ENCODE results near the gene GALNT10.

The GALNT10 gene

DNA sequence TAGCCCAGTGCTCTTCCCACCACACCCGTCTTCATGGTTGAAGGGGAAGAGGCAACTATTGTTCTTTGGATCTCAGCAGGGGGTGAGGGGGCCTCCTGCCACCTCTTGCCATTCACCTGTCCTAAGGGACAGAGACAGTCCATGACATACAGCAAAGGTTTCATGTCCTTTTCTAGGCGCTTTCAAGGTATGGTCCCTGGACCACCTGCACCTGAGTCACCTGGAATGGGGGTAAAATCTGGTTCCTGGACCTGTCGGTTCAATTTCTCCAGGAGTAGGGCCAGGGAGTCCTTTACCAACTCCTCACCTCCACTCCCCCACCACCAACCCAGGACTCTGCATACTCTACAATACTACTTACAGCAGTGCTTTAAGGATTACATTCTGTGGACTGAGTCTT lies 221.8 kb downstream of the GALNT10 start:
- no peak for DNase-seq

- DNase-seq, result no peak
Observed at GRCh38 chr5:154412925-154413324, 222.4 kb downstream of the GALNT10 start.

DNA sequence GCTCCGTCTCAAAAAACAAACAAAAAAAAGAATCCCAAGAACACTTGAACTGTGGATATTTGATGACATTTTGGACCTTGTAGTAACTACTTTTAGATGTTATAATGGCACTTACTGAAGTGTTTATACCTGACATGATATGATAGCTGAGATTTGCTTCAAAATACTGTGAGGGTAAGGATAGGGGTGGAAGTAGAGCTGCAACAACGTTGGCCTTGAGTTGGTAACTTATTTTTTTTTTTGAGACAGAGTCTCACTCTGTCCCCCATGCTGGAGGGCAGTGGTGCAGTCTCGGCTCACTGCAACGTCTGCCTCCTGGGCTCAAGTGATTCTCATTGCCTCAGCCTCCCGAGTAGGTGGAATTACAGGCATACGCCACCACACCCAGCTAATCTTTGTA lies 224.6 kb downstream of the GALNT10 start:
- no peak for DNase-seq

- no peak for DNase-seq
Observed at GRCh38 chr5:154418344-154418820, 227.8 kb downstream of the GALNT10 start.

DNA sequence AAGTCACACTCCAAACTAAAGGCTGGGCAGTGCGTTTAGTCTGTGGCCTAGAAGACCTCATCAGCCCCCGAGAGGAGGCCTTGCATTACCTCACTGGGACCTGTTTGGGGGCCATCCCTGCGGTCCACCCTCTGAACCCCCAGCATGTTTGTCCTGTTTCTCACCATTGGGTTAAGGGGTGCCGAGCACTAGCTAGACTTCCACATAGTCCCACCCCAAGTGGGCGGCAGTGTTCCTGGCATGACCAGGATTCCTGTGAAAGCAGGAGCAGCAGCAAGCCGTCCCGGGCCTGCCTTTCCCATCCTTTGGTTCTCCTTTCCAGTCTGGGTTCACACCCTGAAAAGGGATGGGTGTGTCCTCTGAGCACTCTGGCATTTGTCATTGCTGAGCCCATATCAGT lies 228.7 kb downstream of the GALNT10 start:
- no peak for DNase-seq

DNA sequence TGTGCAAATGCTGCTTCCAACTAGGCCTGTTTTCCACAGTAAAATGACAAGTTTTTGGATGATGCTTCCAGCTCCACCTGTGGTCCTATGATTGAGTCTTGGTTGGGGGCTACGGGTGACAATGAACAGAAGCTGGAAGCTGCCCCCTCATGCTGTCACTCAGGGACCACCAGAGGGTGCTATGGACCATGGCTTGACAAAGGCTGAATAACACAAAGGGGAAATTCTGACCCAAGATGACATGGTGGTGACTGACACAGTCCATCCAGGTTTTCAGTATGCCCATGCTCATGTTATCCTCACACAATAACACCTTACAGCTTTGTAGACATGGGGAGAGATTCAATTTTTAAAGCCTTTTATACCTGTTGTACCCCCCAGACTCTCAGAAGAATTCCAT lies 231.3 kb downstream of the GALNT10 start:
- peak; percentile 16 for DNase-seq

DNA sequence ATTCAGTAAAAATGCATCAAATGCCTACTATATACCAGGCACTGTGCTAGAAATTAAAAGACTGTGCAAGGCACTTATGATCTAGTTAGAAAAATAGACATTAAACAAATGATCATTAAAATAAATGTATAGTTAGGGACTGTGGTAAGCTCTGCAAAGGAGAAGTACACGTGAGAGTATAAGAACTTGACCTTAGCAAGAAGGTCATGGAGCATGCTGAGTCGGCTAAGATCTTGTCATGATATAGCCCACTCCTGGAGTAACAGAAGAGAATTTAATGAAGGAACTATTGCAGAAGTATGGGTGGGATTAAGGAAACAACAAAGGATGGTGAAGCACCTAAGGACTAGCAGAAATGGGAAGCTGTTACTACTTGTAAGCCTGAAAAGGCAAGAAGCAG lies 231.8 kb downstream of the GALNT10 start:
- no peak for DNase-seq

DNA sequence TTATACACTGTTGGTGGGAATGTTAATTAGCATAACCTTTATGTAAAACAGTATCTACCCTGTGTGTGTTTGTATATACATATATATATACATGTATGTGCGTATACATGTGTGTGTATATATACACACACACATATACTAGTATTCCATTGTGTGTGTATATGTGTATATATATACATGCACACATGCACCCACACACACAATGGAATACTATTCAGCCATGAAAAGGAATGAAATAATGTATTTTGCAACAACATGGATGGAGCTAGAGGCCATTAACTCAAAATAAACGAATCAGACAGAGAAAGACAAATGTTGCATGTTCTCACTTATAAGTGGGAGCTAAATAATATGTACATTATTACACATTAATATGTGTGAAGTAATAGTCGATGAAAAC lies 237.7 kb downstream of the GALNT10 start:
- DNase-seq, result no peak

DNA sequence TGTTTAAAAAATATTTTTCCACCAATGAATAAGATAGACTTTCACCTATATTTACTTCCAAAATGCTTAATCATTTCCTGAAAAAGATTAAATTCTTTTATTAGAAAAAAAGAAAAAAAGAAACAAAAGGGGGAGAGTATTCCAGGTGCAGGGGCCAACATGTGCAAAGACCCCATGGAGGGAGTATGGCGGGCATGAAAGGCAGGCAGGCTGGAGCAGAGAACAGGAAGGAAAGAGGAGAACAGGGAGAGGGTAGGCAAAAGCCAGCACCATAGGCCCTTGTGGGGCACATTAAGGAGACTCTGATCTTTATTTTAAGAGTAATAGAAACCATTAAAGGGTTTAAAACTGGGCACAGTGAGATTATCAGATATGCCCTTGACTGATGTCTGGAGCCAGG lies 238.8 kb downstream of the GALNT10 start:
- no peak for DNase-seq

GRCh38 chr5:154430466-154430865 lies 239.9 kb downstream of the GALNT10 start:
- no peak for DNase-seq

GRCh38 chr5:154430961-154431630 lies 240.6 kb downstream of the GALNT10 start:
- no peak for DNase-seq

- DNase-seq, result no peak
Observed at GRCh38 chr5:154435226-154435625, 244.7 kb downstream of the GALNT10 start.

DNA sequence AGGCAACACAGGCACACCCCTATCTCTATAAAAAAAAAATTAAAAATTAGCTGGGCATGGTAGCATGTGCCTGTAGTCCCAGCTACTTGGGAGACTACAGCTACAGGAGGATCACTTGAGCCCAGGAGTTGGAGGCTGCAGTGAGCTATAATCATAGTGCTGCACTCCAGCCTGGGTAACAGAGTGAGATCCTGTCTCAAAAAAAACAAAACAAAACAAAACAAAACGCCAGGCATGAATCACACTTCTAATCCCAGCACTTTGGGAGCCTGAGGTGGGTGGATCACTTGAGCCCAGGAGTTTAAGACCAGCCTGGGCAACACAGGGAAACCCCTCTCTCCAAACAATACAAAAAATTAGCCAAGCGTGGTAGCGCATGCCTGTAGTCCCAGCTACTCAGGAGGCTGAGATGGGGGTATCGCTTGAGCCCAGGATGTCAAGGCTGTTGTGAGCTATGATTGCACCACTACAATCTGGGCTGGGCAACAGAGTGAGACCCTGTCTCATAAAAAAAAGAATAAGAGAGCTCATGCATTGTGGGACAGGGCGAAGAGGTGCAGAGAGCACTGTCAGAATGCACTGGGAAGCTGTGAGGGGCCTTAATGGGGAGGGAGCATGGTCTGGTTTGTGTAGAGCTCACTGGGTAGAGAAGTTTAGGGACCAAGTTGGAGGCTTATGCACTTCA lies 246.9 kb downstream of the GALNT10 start:
- no peak for DNase-seq

- no peak for DNase-seq
Observed at GRCh38 chr5:154440540-154440939, 250.0 kb downstream of the GALNT10 start.

DNA sequence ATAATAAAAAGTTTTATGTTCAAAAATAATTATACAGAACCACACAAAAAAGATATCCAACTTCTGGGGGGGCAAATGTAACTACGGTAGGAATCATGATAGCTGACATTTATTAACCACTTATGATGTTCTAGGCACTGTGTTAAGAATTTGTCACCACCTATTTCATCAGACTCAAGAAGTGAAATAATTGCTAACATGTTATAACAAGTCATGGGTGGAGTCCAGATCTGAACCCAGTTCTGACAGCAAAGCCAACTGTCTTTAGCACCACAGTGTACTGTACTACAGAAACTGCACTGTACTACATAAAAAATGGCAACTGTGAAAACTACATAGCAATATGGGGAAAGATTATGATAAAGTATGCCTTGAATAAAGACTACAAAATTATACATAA lies 252.3 kb downstream of the GALNT10 start:
- no peak for DNase-seq

DNA sequence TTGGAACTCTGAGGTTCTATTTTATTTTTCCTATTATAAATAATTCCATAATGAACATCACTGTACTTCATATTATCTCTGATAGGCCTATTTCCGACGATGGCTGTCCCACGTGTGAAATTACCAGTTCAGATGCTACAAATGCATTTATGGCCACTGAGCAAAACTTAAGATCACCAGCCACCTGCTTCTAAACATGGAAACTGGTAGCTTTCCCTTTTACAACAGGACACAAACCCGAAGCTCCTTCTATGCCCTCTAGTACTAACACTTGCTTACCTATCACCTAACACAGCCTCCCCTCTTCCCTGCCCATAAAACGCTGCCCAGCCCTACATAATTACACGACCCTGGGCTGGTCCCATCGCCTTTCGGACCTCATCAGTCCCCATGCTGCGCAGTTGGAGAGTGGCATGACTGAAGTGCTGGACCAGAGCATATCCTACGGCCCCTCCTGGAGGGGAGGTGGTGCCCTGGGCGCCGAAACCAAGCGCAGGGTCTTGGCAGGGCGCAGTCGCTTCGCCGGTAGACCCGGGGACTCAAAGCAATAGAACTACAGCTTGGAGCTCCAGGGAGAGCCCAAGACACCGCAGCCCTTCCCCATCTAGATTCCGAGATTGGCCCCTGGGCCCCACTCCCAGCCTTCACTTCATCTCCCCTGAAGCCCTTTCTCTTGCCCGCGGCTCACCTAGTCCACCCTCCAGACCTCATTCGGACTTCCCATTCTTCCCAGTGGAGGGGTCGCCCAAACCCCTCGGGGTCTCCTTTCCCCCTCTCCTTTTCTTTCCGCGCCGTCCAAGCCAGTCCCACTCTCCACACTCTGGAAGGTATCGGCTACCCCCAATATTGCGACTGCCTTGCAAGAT lies 254.3 kb downstream of the GALNT10 start:
- DNase-seq, result peak; percentile 21

- peak; percentile 98 for DNase-seq
Observed at GRCh38 chr5:154445422-154446194, 255.1 kb downstream of the GALNT10 start, which contains the start of gene SAP30L. SAP30L (plus strand) TSS chr5:154445997; CDS start chr5:154446605, 608 bp downstream.

DNA sequence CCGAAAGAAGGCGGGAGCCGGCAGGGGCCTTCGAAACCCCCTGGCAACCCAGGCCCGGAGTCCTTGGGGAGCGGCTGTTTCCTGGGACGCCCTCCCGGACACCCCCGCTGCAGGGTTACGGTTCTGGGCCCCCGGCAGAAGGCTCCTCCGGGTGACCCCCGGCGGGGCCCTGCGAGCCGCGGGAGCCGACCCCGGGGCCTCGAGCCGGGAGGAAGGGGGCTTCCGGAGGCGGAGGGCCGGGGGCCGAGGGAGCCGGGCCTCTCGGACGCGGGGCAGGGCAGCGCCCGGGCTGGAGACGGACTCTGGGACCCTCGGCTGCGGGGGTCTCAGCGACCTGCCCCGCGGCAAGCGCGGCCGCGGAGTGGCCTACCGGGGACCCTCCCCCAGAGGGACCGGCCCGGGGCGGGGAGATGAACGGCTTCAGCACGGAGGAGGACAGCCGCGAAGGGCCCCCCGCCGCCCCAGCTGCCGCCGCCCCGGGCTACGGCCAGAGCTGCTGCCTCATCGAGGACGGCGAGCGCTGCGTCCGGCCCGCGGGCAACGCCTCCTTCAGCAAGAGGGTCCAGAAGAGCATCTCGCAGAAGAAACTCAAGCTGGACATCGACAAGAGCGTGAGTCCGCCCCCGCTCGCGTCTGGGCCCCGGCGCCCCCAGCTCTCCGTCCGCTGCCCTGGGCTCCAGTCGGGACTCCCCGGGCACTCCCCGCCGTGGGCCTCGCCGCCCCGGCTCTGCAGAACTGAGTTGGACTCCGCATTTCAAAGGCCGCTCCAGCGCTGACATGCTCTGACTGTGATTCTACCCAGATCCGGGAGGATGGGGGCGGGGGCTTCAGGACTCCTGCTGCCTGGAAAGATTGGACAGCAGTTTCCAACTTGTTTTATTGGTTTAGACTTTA lies 255.9 kb downstream of the GALNT10 start:
- DNase-seq, result peak; percentile 37

DNA sequence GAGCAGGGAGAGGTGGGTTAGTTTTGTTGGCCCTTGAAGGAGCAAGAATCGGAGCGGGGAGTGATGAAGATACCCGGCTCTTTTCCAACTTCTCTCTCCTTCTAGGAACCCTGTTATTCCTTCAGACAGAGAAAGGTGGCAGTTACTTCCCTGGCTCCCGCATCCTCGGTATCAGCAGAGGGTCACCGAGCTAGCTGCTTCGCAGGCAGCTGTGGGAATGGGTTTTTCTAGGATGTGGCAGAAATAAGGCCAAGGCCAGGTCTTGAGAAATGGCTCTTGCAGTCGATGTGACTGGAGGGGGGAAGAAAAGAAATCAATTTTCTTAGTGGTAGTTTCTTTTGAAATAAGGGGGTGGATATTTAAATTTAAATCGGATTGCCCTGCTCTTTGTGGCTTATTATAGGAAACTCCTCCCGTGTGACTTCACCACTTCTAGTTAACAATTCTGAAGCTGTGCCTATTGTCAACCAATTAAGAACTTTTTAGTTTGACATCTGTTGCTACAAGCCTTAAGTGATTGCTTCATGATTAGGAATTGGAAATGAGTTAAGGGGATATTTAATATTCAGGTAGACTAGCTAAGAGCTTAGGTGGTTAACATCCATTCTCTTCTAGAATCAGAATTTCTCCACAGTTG lies 256.7 kb downstream of the GALNT10 start:
- DNase-seq, result peak; percentile 3

DNA sequence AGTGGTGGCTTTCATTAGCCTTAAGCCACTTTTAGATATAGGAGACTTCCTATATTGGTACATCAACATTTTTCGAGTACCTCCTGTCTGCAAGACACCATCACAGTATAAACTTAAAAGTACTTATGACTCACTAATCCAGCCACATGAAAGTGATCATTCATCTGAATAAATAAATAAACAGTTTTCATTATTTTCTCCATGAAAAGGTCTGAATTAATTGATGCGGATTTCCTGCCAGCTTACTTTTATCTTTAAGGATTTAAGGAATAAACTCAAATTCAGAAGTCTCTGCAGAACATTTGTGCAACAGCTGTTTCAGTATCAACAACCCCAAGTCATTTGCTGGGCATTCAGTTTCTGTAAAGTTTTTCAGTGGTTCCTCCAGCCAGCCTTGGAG lies 259.3 kb downstream of the GALNT10 start:
- DNase-seq, result no peak

- DNase-seq, result no peak
Observed at GRCh38 chr5:154451957-154452356, 261.4 kb downstream of the GALNT10 start.
